GM20000 (cell line): Measurements from ENCODE around the gene SERPINA5.

ENCODE experiments used
- DNase-seq: peaks from one replicate; pipeline ENCODE4 v3.0.0; 2012; ENCODE audit warnings: low spot score
- CTCF ChIP-seq: IDR thresholded peaks from 2 replicates; pipeline ENCODE4 v1.5.1; 2012; ENCODE audit warnings: mild to moderate bottlenecking, control low read depth; ENCODE audit errors: extremely low read depth, missing control alignments

SERPINA5 gene

DNA sequence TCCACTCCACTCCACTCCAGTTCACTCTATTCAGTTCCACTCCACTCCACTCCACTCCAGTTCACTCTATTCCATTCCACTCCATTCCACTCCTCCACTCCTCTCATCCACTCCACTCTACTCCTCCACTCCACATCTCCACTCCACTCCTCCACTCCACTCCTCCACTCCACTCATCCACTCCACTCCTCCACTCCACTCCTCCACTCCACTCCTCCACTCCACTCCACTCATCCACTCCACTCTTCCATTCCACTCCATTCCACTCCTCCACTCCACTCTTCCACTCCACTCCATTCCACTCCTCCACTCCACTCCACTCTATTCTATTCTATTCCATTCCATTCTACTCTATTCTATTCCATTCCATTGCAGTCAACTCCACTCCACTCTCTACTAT, 9.8 kb downstream of the SERPINA5 start:
- TF ChIP-seq CTCF: no peak
- no peak for DNase-seq

GRCh38 chr14:94591871-94592270, 10.6 kb downstream of the SERPINA5 start:
- DNase-seq: no peak
- TF ChIP-seq CTCF: no peak

DNA sequence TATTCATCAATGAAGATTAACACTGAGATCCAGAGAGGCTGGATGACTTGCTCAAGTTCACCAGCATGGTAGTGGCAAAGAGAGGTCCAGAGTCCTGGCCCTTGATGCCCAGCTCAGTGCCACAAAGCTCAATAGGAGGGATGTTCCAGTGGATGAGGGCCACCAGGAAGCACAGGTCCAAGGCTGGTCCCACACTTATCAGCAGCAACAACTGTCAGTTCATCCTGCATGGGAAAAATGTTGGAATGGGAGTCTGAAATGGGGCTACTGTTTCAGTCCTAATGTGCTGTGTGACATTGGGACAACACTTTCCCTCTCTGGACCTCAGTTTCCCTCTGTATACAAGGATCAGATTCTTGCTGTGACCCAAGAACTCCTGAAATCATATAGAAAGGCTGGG, 11.2 kb downstream of the SERPINA5 start:
- DNase-seq: no peak
- TF ChIP-seq CTCF: no peak

DNA sequence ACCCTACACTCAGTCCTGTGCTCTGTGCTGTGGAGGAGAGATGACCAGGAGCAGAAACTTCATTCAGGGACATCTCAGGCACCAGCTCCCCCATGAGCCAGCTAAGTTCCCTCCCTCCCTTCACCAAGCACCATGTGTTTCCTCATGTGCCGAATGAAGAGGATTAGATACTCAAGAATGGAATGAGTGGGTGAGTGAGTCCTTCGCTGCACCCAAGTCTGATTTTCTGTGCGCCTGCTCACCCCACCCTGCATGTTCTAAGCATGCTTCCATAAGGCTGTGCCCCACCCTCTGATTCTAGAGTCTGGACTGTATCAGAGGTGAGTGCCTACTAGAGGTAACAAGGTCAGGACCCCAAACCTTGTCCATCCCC, 12.1 kb downstream of the SERPINA5 start:
- no peak for DNase-seq
- TF ChIP-seq CTCF: no peak

GRCh38 chr14:94593749-94594431, 12.7 kb downstream of the SERPINA5 start:
- DNase-seq: no peak
- TF ChIP-seq CTCF: no peak

GRCh38 chr14:94594441-94594840, 13.2 kb downstream of the SERPINA5 start:
- TF ChIP-seq CTCF: no peak
- DNase-seq: no peak

- no peak for DNase-seq
- TF ChIP-seq CTCF: no peak
These were observed 14.7 kb downstream of the SERPINA5 start for GRCh38 chr14:94595912-94596311.
